ENCODE data around the gene PRKAR1B. TPM values are rescaled to one million over a fixed set of nuclear protein-coding genes. Genes with fewer than 3 reads are reported as not detected.

Gene PRKAR1B
- total and polyA plus RNA-seq, 2 donors (not counting 1 experiment from before 2014, with no cell fraction given): 4.5 to 8.6 TPM

- ChIA-PET CTCF (interaction anchor here (1.2 to 1.6 kb wide), 4 partner anchors 102 to 453 kb away, joined by 3 to 4 read pairs (median 4); no protein-coding TSS in a partner anchor), POLR2A (no interaction called here)
- Histone ChIP-seq H3K4me2 (replicated peaks; ENCODE audit: low read depth, low read length, poor library complexity, severe bottlenecking) (no peak overlapping the region), H3K27ac (ENCODE audit: low read length in 2 of 2) (no peak overlapping the region), H3K4me1 (ENCODE audit: control insufficient read depth in 2 of 2, insufficient read depth in 2 of 2, low read length in 2 of 2) (no peaks in the 10 kb centered on the region), H3K79me2 (ENCODE audit: control insufficient read depth, insufficient read depth, low read length) (no peaks in the 10 kb centered on the region), H3K36me3 (replicated peaks in 1 of 2; ENCODE audit: control extremely low read depth in 1 of 2, control insufficient read depth in 1 of 2, extremely low read depth in 1 of 2, insufficient read depth in 2 of 2, low read length in 1 of 2) (peaks cover 0 to 9% of the 10 kb centered on the region in 2 experiments), H3K9me3 (ENCODE audit: control extremely low read depth in 1 of 3, control insufficient read depth in 2 of 3, insufficient read depth in 1 of 3, low read length in 2 of 3) (no peaks in the 10 kb centered on the region), H2AFZ (ENCODE audit: insufficient read depth, low read depth, low read length, poor library complexity, severe bottlenecking) (no peak overlapping the region), H4K20me1 (ENCODE audit: control insufficient read depth, insufficient read depth, low read length, poor library complexity, severe bottlenecking) (no peaks in the 10 kb centered on the region), H3K27me3 (replicated peaks in 1 of 4; ENCODE audit: control extremely low read depth in 1 of 4, control insufficient read depth in 3 of 4, insufficient read depth in 4 of 4, low read length in 3 of 4) (no peaks in the 10 kb centered on the region), H3K4me3 (ENCODE audit: control extremely low read depth in 1 of 5, extremely low read depth in 1 of 5, insufficient read depth in 1 of 5, low read depth in 2 of 5, low read length in 4 of 5) (no peak overlapping the region), H3K9ac (ENCODE audit: low read length) (no peak overlapping the region)
- DNase-seq: no peak
- no peaks in the 10 kb centered on the region for H3K9me3 Mint-ChIP-seq (ENCODE audit: insufficient read depth)
- no peak for ATAC-seq (ENCODE audit: low read depth)
- TF ChIP-seq EZH2 (IDR thresholded peaks at IDR 0.05; ENCODE audit: borderline replicate concordance, insufficient read depth, low read depth, low read length, poor library complexity, severe bottlenecking): no peak
- no peak for TF ChIP-seq CTCF (IDR thresholded peaks at IDR 0.05)
- H3K27ac Mint-ChIP-seq: no peak overlapping the region
- H3K4me3 Mint-ChIP-seq: no peak overlapping the region
- H3K4me1 Mint-ChIP-seq: no peaks in the 10 kb centered on the region
- WGBS (ENCODE audit: insufficient coverage): 87% methylated on average over 3 of the region's 7 CpGs
- H3K27me3 Mint-ChIP-seq: no peaks in the 10 kb centered on the region
- intact Hi-C loops (cut with micrococcal nuclease): no loop called here
These were observed 43.7 kb upstream of the PRKAR1B start for GRCh38 chr7:770741-771166.

- Histone ChIP-seq H3K4me2 (replicated peaks; ENCODE audit: low read depth, low read length, poor library complexity, severe bottlenecking) (no peak overlapping the region), H3K36me3 (replicated peaks in 1 of 2; ENCODE audit: control extremely low read depth in 1 of 2, control insufficient read depth in 1 of 2, extremely low read depth in 1 of 2, insufficient read depth in 2 of 2, low read length in 1 of 2) (peaks cover 0 to 6% of the 10 kb centered on the region in 2 experiments), H2AFZ (ENCODE audit: insufficient read depth, low read depth, low read length, poor library complexity, severe bottlenecking) (no peak overlapping the region), H3K27ac (ENCODE audit: low read length in 2 of 2) (no peak overlapping the region), H3K79me2 (ENCODE audit: control insufficient read depth, insufficient read depth, low read length) (no peaks in the 10 kb centered on the region), H3K27me3 (replicated peaks in 1 of 4; ENCODE audit: control extremely low read depth in 1 of 4, control insufficient read depth in 3 of 4, insufficient read depth in 4 of 4, low read length in 3 of 4) (no peaks in the 10 kb centered on the region), H3K4me3 (ENCODE audit: control extremely low read depth in 1 of 5, extremely low read depth in 1 of 5, insufficient read depth in 1 of 5, low read depth in 2 of 5, low read length in 4 of 5) (no peak overlapping the region), H3K4me1 (ENCODE audit: control insufficient read depth in 2 of 2, insufficient read depth in 2 of 2, low read length in 2 of 2) (no peaks in the 10 kb centered on the region), H4K20me1 (ENCODE audit: control insufficient read depth, insufficient read depth, low read length, poor library complexity, severe bottlenecking) (no peaks in the 10 kb centered on the region), H3K9ac (ENCODE audit: low read length) (no peak overlapping the region), H3K9me3 (ENCODE audit: control extremely low read depth in 1 of 3, control insufficient read depth in 2 of 3, insufficient read depth in 1 of 3, low read length in 2 of 3) (no peaks in the 10 kb centered on the region)
- Mint-ChIP-seq H3K4me1 (no peaks in the 10 kb centered on the region), H3K4me3 (no peak overlapping the region), H3K27ac (no peak overlapping the region), H3K27me3 (no peaks in the 10 kb centered on the region), H3K9me3 (ENCODE audit: insufficient read depth) (no peaks in the 10 kb centered on the region)
- TF ChIP-seq EZH2 (IDR thresholded peaks at IDR 0.05; ENCODE audit: borderline replicate concordance, insufficient read depth, low read depth, low read length, poor library complexity, severe bottlenecking): no peak
- no peak for TF ChIP-seq CTCF (IDR thresholded peaks at IDR 0.05)
- intact Hi-C loops (cut with micrococcal nuclease): no loop called here
- WGBS (ENCODE audit: insufficient coverage): 90% methylated on average over 14 of the region's 14 CpGs
- ChIA-PET CTCF (interaction anchor here (1.3 to 1.6 kb wide), 3 partner anchors 103 to 448 kb away, joined by 3 to 4 read pairs (median 3); no protein-coding TSS in a partner anchor), POLR2A (no interaction called here)
- DNase-seq (no peak), ATAC-seq (ENCODE audit: low read depth) (no peak)
These were observed 43.3 kb upstream of the PRKAR1B start for GRCh38 chr7:770336-770735.

Data from B cell (primary cell).